HEK293 (cell line): ENCODE measurements around the gene GPR35.
A peak's percentile ranks its signal among the peaks of the same experiment; 100 is the strongest.

Experiments
- CTCF ChIA-PET: fragments of 350-600 bp; formaldehyde crosslinking; extraction: SDS; loops from one replicate; lab custom pipeline; 2021; ENCODE audit warnings: antibody characterized with exemption; lab: Yijun Ruan, JAX
- POLR2A ChIA-PET: fragments of 300-600 bp; formaldehyde crosslinking; extraction: SDS; loops from one replicate; lab custom pipeline; 2020; ENCODE audit warnings: antibody characterized with exemption, inconsistent platforms; lab: Yijun Ruan, JAX
- H3K27ac ChIP-seq: fragments of 200-500 bp; sonication (Bioruptor generic); 2 replicates; pipeline ENCODE4 v1.5.1; 2014; ENCODE audit warnings: low read depth, low read length, control low read depth, inconsistent platforms; ENCODE audit errors: extremely low read depth
- H3K36me3 ChIP-seq, 2 experiments: fragments of 200-500 bp in 1 of 2; sonication (Bioruptor generic) in 1 of 2; 1 replicate in 1 of 2; 2 replicates in 1 of 2; pipeline ENCODE4 v1.5.1; 2014 to 2017; ENCODE audit warnings: inconsistent platforms in 2 of 2, low read length in 2 of 2; ENCODE audit not compliant: control insufficient read depth in 2 of 2, insufficient read depth in 1 of 2
- H3K4me1 ChIP-seq: fragments of 200-500 bp; sonication (Bioruptor generic); 2 replicates; pipeline ENCODE4 v1.5.1; 2014; ENCODE audit warnings: mild to moderate bottlenecking, low read length, inconsistent platforms; ENCODE audit not compliant: control insufficient read depth, insufficient read depth
- H3K4me3 ChIP-seq: 2 replicates; pipeline ENCODE4 v1.5.1; 2011; ENCODE audit warnings: low read depth, mild to moderate bottlenecking, control low read depth, low read length, moderate library complexity
- H3K9me3 ChIP-seq: fragments of 200-500 bp; sonication (Bioruptor generic); 2 replicates; pipeline ENCODE4 v1.5.1; 2014; ENCODE audit warnings: low read depth, low read length, inconsistent platforms; ENCODE audit not compliant: control insufficient read depth, insufficient read depth
- GLIS1 ChIP-seq: fragments of 450-650 bp; formaldehyde crosslinking; IDR thresholded peaks from 2 replicates; pipeline ENCODE4 v1.5.1; 2016; ENCODE audit warnings: missing biosample characterization, missing genetic modification characterization
- GLIS2 ChIP-seq: fragments of 450-650 bp; formaldehyde crosslinking; IDR thresholded peaks from 2 replicates; pipeline ENCODE4 v1.5.1; 2016; ENCODE audit warnings: missing biosample characterization, missing genetic modification characterization
- IKZF3 ChIP-seq: fragments of 450-650 bp; IDR thresholded peaks from 2 replicates; pipeline ENCODE4 v1.5.0; 2018; ENCODE audit warnings: missing biosample characterization, mild to moderate bottlenecking, missing genetic modification characterization, moderate library complexity
- INSM2 ChIP-seq: fragments of 450-650 bp; formaldehyde crosslinking; IDR thresholded peaks from 2 replicates; pipeline ENCODE4 v1.5.1; 2016; ENCODE audit warnings: missing biosample characterization, missing genetic modification characterization
- KLF10 ChIP-seq: fragments of 450-650 bp; IDR thresholded peaks from 2 replicates; pipeline ENCODE4 v1.5.1; 2018; ENCODE audit warnings: missing biosample characterization, mild to moderate bottlenecking, missing genetic modification characterization
- KLF7 ChIP-seq: fragments of 450-650 bp; formaldehyde crosslinking; IDR thresholded peaks from 2 replicates; pipeline ENCODE4 v1.5.1; 2016; ENCODE audit warnings: missing biosample characterization, missing genetic modification characterization, borderline replicate concordance
- OSR2 ChIP-seq: fragments of 450-650 bp; formaldehyde crosslinking; IDR thresholded peaks from 2 replicates; pipeline ENCODE4 v1.5.1; 2016; ENCODE audit warnings: missing biosample characterization, missing genetic modification characterization
- RBAK ChIP-seq: fragments of 450-650 bp; formaldehyde crosslinking; IDR thresholded peaks from 2 replicates; pipeline ENCODE4 v1.5.1; 2016; ENCODE audit warnings: missing biosample characterization, missing genetic modification characterization
- TSHZ1 ChIP-seq: fragments of 450-650 bp; formaldehyde crosslinking; IDR thresholded peaks from 2 replicates; pipeline ENCODE4 v1.5.1; 2016; ENCODE audit warnings: missing biosample characterization, missing genetic modification characterization, borderline replicate concordance
- YY1 ChIP-seq: fragments of 450-650 bp; formaldehyde crosslinking; IDR thresholded peaks from 2 replicates; pipeline ENCODE4 v1.5.1; 2018; ENCODE audit warnings: missing biosample characterization, missing genetic modification characterization
- ZBTB26 ChIP-seq: fragments of 450-650 bp; formaldehyde crosslinking; optimal IDR thresholded peaks from 2 replicates; pipeline ENCODE3; 2016; ENCODE audit warnings: missing biosample characterization, mild to moderate bottlenecking, missing genetic modification characterization
- ZNF121 ChIP-seq: fragments of 450-650 bp; formaldehyde crosslinking; IDR thresholded peaks from 2 replicates; pipeline ENCODE4 v1.5.1; 2016; ENCODE audit warnings: missing biosample characterization, missing genetic modification characterization
- ZNF138 ChIP-seq: fragments of 450-650 bp; formaldehyde crosslinking; IDR thresholded peaks from 2 replicates; pipeline ENCODE4 v1.5.1; 2016; ENCODE audit warnings: missing biosample characterization, missing genetic modification characterization, borderline replicate concordance
- ZNF169 ChIP-seq: fragments of 450-650 bp; formaldehyde crosslinking; IDR thresholded peaks from 2 replicates; pipeline ENCODE4 v1.5.1; 2016; ENCODE audit warnings: missing biosample characterization, missing genetic modification characterization
- ZNF26 ChIP-seq: fragments of 450-650 bp; formaldehyde crosslinking; IDR thresholded peaks from 2 replicates; pipeline ENCODE4 v1.5.1; 2016; ENCODE audit warnings: missing biosample characterization, missing genetic modification characterization
- ZNF274 ChIP-seq, 2 experiments: fragments of 200-500 bp in 1 of 2; fragments of 450-650 bp in 1 of 2; sonication (Bioruptor generic) in 1 of 2; formaldehyde crosslinking in 1 of 2; IDR thresholded peaks; 2 replicates each; pipeline versions ENCODE4 v1.5.1 to v1.6.1; 2014 to 2016; ENCODE audit warnings: borderline replicate concordance in 1 of 2, inconsistent platforms in 1 of 2, low read length in 1 of 2, missing biosample characterization in 1 of 2, missing genetic modification characterization in 1 of 2
- ZNF366 ChIP-seq: fragments of 450-650 bp; formaldehyde crosslinking; conservative IDR thresholded peaks from 2 replicates; pipeline ENCODE4 v1.5.1; 2016; ENCODE audit warnings: missing biosample characterization, missing genetic modification characterization
- ZNF501 ChIP-seq: fragments of 450-650 bp; formaldehyde crosslinking; IDR thresholded peaks from 2 replicates; pipeline ENCODE4 v1.5.1; 2016; ENCODE audit warnings: missing biosample characterization, missing genetic modification characterization
- ZNF549 ChIP-seq: fragments of 450-650 bp; IDR thresholded peaks from 2 replicates; pipeline ENCODE4 v1.5.1; 2018; ENCODE audit warnings: missing biosample characterization, missing genetic modification characterization, mild to moderate bottlenecking, inconsistent platforms, moderate library complexity
- ZNF624 ChIP-seq: fragments of 450-650 bp; formaldehyde crosslinking; IDR thresholded peaks from 2 replicates; pipeline ENCODE4 v1.5.1; 2017; ENCODE audit warnings: missing biosample characterization, missing genetic modification characterization
- ZNF658 ChIP-seq: fragments of 450-650 bp; formaldehyde crosslinking; IDR thresholded peaks from 2 replicates; pipeline ENCODE4; 2016; ENCODE audit warnings: missing biosample characterization, missing genetic modification characterization
- ZNF837 ChIP-seq: fragments of 450-650 bp; formaldehyde crosslinking; IDR thresholded peaks from 2 replicates; pipeline ENCODE4 v1.5.1; 2016; ENCODE audit warnings: missing biosample characterization, missing genetic modification characterization
- ZSCAN23 ChIP-seq: fragments of 450-650 bp; formaldehyde crosslinking; IDR thresholded peaks from 2 replicates; pipeline ENCODE4 v1.5.1; 2016; ENCODE audit warnings: missing biosample characterization, missing genetic modification characterization

The GPR35 gene

GRCh38 chr2:240576436-240577205 is 48.7 kb upstream of the GPR35 start (continued):
- TF ChIP-seq KLF10 (tag by site-specific recombination) = no peak
- TF ChIP-seq IKZF3 (tag by site-specific recombination) = no peak

GRCh38 chr2:240577281-240578109 is 47.8 kb upstream of the GPR35 start:
- H3K9me3 ChIP-seq = no peaks in the 10 kb centered on the region
- TF ChIP-seq ZNF658 (no peak), KLF7 (tag by site-specific recombination) (no peak), ZSCAN23 (tag by site-specific recombination) (no peak), GLIS2 (tag by site-specific recombination) (0 out of 2 replicates have a peak, but pooled peaks have one; percentile 33)
- H3K27ac ChIP-seq = no peak overlapping the region
- ChIA-PET POLR2A (interaction anchor here (0.6 to 2.2 kb wide), 3 partner anchors 8 to 11 kb away, joined by 3 to 16 read pairs (median 7); partner anchors contain the start of gene CAPN10), CTCF (interaction anchor here (0.7 kb wide), 1 partner anchor 263 kb away, joined by 3 read pairs; no protein-coding TSS in a partner anchor)
- peaks cover 7% of the 10 kb centered on the region for H3K4me1 ChIP-seq
- no peak overlapping the region for H3K4me3 ChIP-seq
- peaks cover 0 to 44% of the 10 kb centered on the region in 2 experiments; a peak in 1 of 3 replicates for H3K36me3 ChIP-seq

- Histone ChIP-seq H3K4me3 (no peak overlapping the region), H3K36me3 (peaks cover 0 to 49% of the 10 kb centered on the region in 2 experiments; a peak in 1 of 3 replicates), H3K4me1 (peaks cover 7% of the 10 kb centered on the region), H3K27ac (no peak overlapping the region), H3K9me3 (no peaks in the 10 kb centered on the region)
- CTCF ChIA-PET = interaction anchor here (0.5 to 0.7 kb wide), 2 partner anchors 15 to 262 kb away, joined by 3 read pairs; no protein-coding TSS in a partner anchor
- POLR2A ChIA-PET = interaction anchor here (0.6 to 2.2 kb wide), 3 partner anchors 9 to 12 kb away, joined by 3 to 16 read pairs (median 7); partner anchors contain the start of gene CAPN10
- no peak for TF ChIP-seq ZNF26
- no peak for TF ChIP-seq ZNF121 (tag by site-specific recombination)
- no peak for TF ChIP-seq ZNF274 (IDR thresholded peaks at IDR 0.05; ENCODE audit: low read length)
- no peak for TF ChIP-seq ZNF274 (tag by site-specific recombination; IDR thresholded peaks at IDR 0.05; ENCODE audit: borderline replicate concordance)
- no peak for TF ChIP-seq OSR2
- no peak for TF ChIP-seq ZNF549 (tag by site-specific recombination)
- TF ChIP-seq YY1 (tag by site-specific recombination) = no peak
- no peak for TF ChIP-seq ZNF624 (tag by site-specific recombination)
- TF ChIP-seq GLIS1 = no peak
- no peak for TF ChIP-seq TSHZ1
- TF ChIP-seq ZNF138 (tag by site-specific recombination) = no peak
- no peak for TF ChIP-seq ZNF169 (tag by site-specific recombination)
- TF ChIP-seq ZNF837 (tag by site-specific recombination) = no peak
- TF ChIP-seq ZNF366 = no peak
- TF ChIP-seq ZNF501 = no peak
- no peak for TF ChIP-seq ZBTB26 (tag by site-specific recombination)
- no peak for TF ChIP-seq RBAK
- no peak for TF ChIP-seq INSM2 (tag by site-specific recombination)
Observed at GRCh38 chr2:240578110-240578450, 47.2 kb upstream of the GPR35 start.
